Gastrocnemius medialis (tissue), 4 donors: ENCODE results near the gene RARB.

Source experiments
- CTCF ChIP-seq, 5 experiments: fragments of 450-650 bp in 3 of 5; fragments of 200-600 bp in 2 of 5; sonication (generic) in 2 of 5; IDR thresholded peaks in 4 of 5; conservative IDR thresholded peaks in 1 of 5; 1 replicate in 4 of 5; 2 replicates in 1 of 5; pipeline ENCODE4 v1.5.1; 2016 to 2019; ENCODE audit warnings: antibody characterized with exemption in 5 of 5, mild to moderate bottlenecking in 3 of 5, moderate library complexity in 3 of 5
- POLR2A ChIP-seq, 2 donors: fragments of 450-650 bp; IDR thresholded peaks; one replicate each; pipeline ENCODE4 v1.6.1; 2017; ENCODE audit warnings: antibody characterized with exemption in 2 of 2, mild to moderate bottlenecking in 2 of 2, moderate library complexity in 2 of 2

GRCh38 chr3:25493246-25493645 is 65.2 kb downstream of the RARB start:
- TF ChIP-seq POLR2A (IDR thresholded peaks at IDR 0.05) (no peak), CTCF (IDR thresholded peaks at IDR 0.05 in 4 of 5, conservative IDR thresholded peaks at IDR 0.05 in 1 of 5) (no peak)
